HAP-1 (cell line): ENCODE measurements around the gene ITGA8.
"Not testable (repeated sequence)": the region's sequence is repeated elsewhere in the genome, so short reads cannot be mapped to it uniquely, and the experiment has no call there.

ENCODE experiments used
- DNase-seq, 2 experiments: peaks; one replicate each; pipeline ENCODE4 v3.0.0-alpha.2; 2016 to 2020; ENCODE audit warnings: low spot score in 2 of 2
- H3K27me3 ChIP-seq: fragments of 250-450 bp; sonication (Bioruptor Pico); 2 replicates; pipeline ENCODE4 v1.5.1; 2020; ENCODE audit warnings: low read depth, mild to moderate bottlenecking, moderate library complexity
- H3K36me3 ChIP-seq: fragments of 250-450 bp; sonication (Bioruptor Pico); replicated peaks from 2 replicates; pipeline ENCODE4 v1.5.1; 2020; ENCODE audit warnings: mild to moderate bottlenecking
- H3K4me1 ChIP-seq: fragments of 250-450 bp; sonication (Bioruptor Pico); 2 replicates; pipeline ENCODE4 v1.5.1; 2020; ENCODE audit warnings: mild to moderate bottlenecking
- H3K4me3 ChIP-seq: fragments of 250-450 bp; sonication (Bioruptor Pico); 2 replicates; pipeline ENCODE4 v1.5.1; 2020; ENCODE audit warnings: mild to moderate bottlenecking, moderate library complexity
- H3K9me3 ChIP-seq: fragments of 250-450 bp; sonication (Bioruptor Pico); 2 replicates; pipeline ENCODE4 v1.5.1; 2020; ENCODE audit warnings: mild to moderate bottlenecking, moderate library complexity
- in situ Hi-C: fragments of 300-500 bp; cut with MboI; formaldehyde crosslinking; loops from 3 replicates; pipeline ENCODE4 v1.14.3; 2020; ENCODE audit warnings: low sequenced_read_pairs, inconsistent platforms, mixed read lengths

The ITGA8 gene

GRCh38 chr10:15636446-15636845, 83.3 kb downstream of the ITGA8 start:
- H3K27me3 ChIP-seq: no peaks in the 10 kb centered on the region
- no peaks in the 10 kb centered on the region for H3K9me3 ChIP-seq
- in situ Hi-C loops: no loop called here
- no peaks in the 10 kb centered on the region for H3K4me1 ChIP-seq
- no peaks in the 10 kb centered on the region for H3K36me3 ChIP-seq
- no peak for DNase-seq
- no peak overlapping the region for H3K4me3 ChIP-seq

- in situ Hi-C loops: no loop called here
Observed at GRCh38 chr10:15632456-15633091, 87.1 kb downstream of the ITGA8 start.

GRCh38 chr10:15631205-15631604, 88.5 kb downstream of the ITGA8 start:
- DNase-seq, H3K36me3 ChIP-seq, H3K4me1 ChIP-seq, H3K9me3 ChIP-seq, H3K27me3 ChIP-seq, H3K4me3 ChIP-seq, in situ Hi-C loops: not testable (repeated sequence)

More at GRCh38 chr10:15632456-15633091, 87.1 kb downstream of the ITGA8 start:
- Histone ChIP-seq H3K9me3 (no peaks in the 10 kb centered on the region), H3K4me1 (no peaks in the 10 kb centered on the region), H3K36me3 (no peaks in the 10 kb centered on the region), H3K27me3 (no peaks in the 10 kb centered on the region), H3K4me3 (no peak overlapping the region)
- DNase-seq: no peak

GRCh38 chr10:15630353-15630752, 89.4 kb downstream of the ITGA8 start:
- Histone ChIP-seq H3K36me3 (no peaks in the 10 kb centered on the region), H3K27me3 (no peaks in the 10 kb centered on the region), H3K4me1 (no peaks in the 10 kb centered on the region), H3K9me3 (no peaks in the 10 kb centered on the region), H3K4me3 (no peak overlapping the region)
- DNase-seq: no peak
- in situ Hi-C loops: no loop called here

GRCh38 chr10:15627617-15628196, 92.0 kb downstream of the ITGA8 start:
- DNase-seq: no peak
- Histone ChIP-seq H3K4me3 (no peak overlapping the region), H3K36me3 (no peaks in the 10 kb centered on the region), H3K9me3 (no peaks in the 10 kb centered on the region), H3K27me3 (no peaks in the 10 kb centered on the region), H3K4me1 (no peaks in the 10 kb centered on the region)
- in situ Hi-C loops: no loop called here

GRCh38 chr10:15626937-15627336, 92.8 kb downstream of the ITGA8 start:
- Histone ChIP-seq H3K27me3 (no peaks in the 10 kb centered on the region), H3K36me3 (no peaks in the 10 kb centered on the region), H3K4me3 (no peak overlapping the region), H3K4me1 (no peaks in the 10 kb centered on the region), H3K9me3 (no peaks in the 10 kb centered on the region)
- no peak for DNase-seq
- in situ Hi-C loops: no loop called here

GRCh38 chr10:15625261-15625660, 94.5 kb downstream of the ITGA8 start:
- H3K4me1 ChIP-seq: no peaks in the 10 kb centered on the region
- no peak for DNase-seq
- no peaks in the 10 kb centered on the region; the same call in 1 of the 2 replicates for H3K27me3 ChIP-seq
- H3K4me3 ChIP-seq: no peak overlapping the region
- H3K36me3 ChIP-seq: no peaks in the 10 kb centered on the region
- in situ Hi-C loops: no loop called here
- H3K9me3 ChIP-seq: no peaks in the 10 kb centered on the region

- no peaks in the 10 kb centered on the region for H3K9me3 ChIP-seq
- in situ Hi-C loops: no loop called here
- H3K27me3 ChIP-seq: no peaks in the 10 kb centered on the region; the same call in 1 of the 2 replicates
- H3K36me3 ChIP-seq: no peaks in the 10 kb centered on the region
- DNase-seq: no peak
- no peaks in the 10 kb centered on the region for H3K4me1 ChIP-seq
- H3K4me3 ChIP-seq: no peak overlapping the region
Observed at GRCh38 chr10:15624401-15625196, 95.1 kb downstream of the ITGA8 start.

GRCh38 chr10:15620836-15621515, 98.7 kb downstream of the ITGA8 start:
- no peaks in the 10 kb centered on the region for H3K36me3 ChIP-seq
- peaks cover 7% of the 10 kb centered on the region for H3K27me3 ChIP-seq
- in situ Hi-C loops: no loop called here
- no peak overlapping the region for H3K4me3 ChIP-seq
- no peak for DNase-seq
- H3K9me3 ChIP-seq: no peaks in the 10 kb centered on the region
- H3K4me1 ChIP-seq: no peaks in the 10 kb centered on the region

- Histone ChIP-seq H3K27me3 (peaks cover 7% of the 10 kb centered on the region), H3K4me3 (no peak overlapping the region), H3K4me1 (no peaks in the 10 kb centered on the region), H3K36me3 (no peaks in the 10 kb centered on the region), H3K9me3 (no peaks in the 10 kb centered on the region)
- DNase-seq: no peak
- in situ Hi-C loops: no loop called here
Observed at GRCh38 chr10:15620337-15620736, 99.4 kb downstream of the ITGA8 start.

- 0 out of 2 replicates have a peak, but pooled peaks cover 3% of the 10 kb centered on the region for H3K27me3 ChIP-seq
- in situ Hi-C loops: no loop called here
- H3K4me3 ChIP-seq: no peak overlapping the region
- H3K9me3 ChIP-seq: no peaks in the 10 kb centered on the region
- H3K4me1 ChIP-seq: no peaks in the 10 kb centered on the region
- no peak for DNase-seq
- H3K36me3 ChIP-seq: no peaks in the 10 kb centered on the region
Observed at GRCh38 chr10:15609246-15609645, 110.5 kb downstream of the ITGA8 start.

GRCh38 chr10:15606377-15606776, 113.3 kb downstream of the ITGA8 start:
- in situ Hi-C loops: no loop called here
- no peaks in the 10 kb centered on the region for H3K36me3 ChIP-seq
- 0 out of 2 replicates have a peak, but pooled peaks cover 5% of the 10 kb centered on the region for H3K27me3 ChIP-seq
- no peaks in the 10 kb centered on the region for H3K9me3 ChIP-seq
- H3K4me3 ChIP-seq: no peak overlapping the region
- no peaks in the 10 kb centered on the region for H3K4me1 ChIP-seq
- DNase-seq: no peak

GRCh38 chr10:15605740-15606369, 113.9 kb downstream of the ITGA8 start:
- DNase-seq: no peak

More at GRCh38 chr10:15605740-15606369, 113.9 kb downstream of the ITGA8 start:
- Histone ChIP-seq H3K36me3 (no peaks in the 10 kb centered on the region), H3K4me3 (no peak overlapping the region), H3K4me1 (no peaks in the 10 kb centered on the region), H3K27me3 (0 out of 2 replicates have a peak, but pooled peaks cover 5% of the 10 kb centered on the region), H3K9me3 (no peaks in the 10 kb centered on the region)
- in situ Hi-C loops: no loop called here
